MCF 10A (cell line): ENCODE results near the gene DHX15. TPM values are rescaled to one million over a fixed set of nuclear protein-coding genes. Genes with fewer than 3 reads are reported as not detected.

Experiments
- BruUV-seq: library from RNA; stranded (reverse); fragments of 400-500 nt; replicated peaks from 2 replicates; lab custom pipeline; 2021; lab: Mats Ljungman, UMichigan
- CTCF ChIA-PET: fragments of 300-600 bp; sonication (Branson Sonifier 250); formaldehyde crosslinking; extraction: SDS; loops from one replicate; lab custom pipeline; 2021; ENCODE audit warnings: antibody characterized with exemption, inconsistent platforms; lab: Yijun Ruan, JAX
- POLR2A ChIA-PET: fragments of 300-600, 350-650 bp; sonication (Branson Sonifier 250); formaldehyde crosslinking; extraction: SDS; loops from one replicate; lab custom pipeline; 2020; ENCODE audit warnings: antibody characterized with exemption, inconsistent platforms; lab: Yijun Ruan, JAX
- DNase-seq: peaks from one replicate; pipeline ENCODE4 v3.0.0-alpha.2; 2018; ENCODE audit not compliant: unreplicated experiment
- H3K27ac Mint-ChIP-seq: one replicate; pipeline ENCODE4 v1.8.0; 2022; ENCODE audit warnings: mild to moderate bottlenecking, low read depth, mixed read lengths; ENCODE audit not compliant: unreplicated experiment
- H3K27me3 Mint-ChIP-seq: one replicate; pipeline ENCODE4 v1.8.0; 2022; ENCODE audit warnings: mixed read lengths; ENCODE audit not compliant: insufficient read depth, unreplicated experiment
- H3K36me3 Mint-ChIP-seq: one replicate; pipeline ENCODE4 v1.8.0; 2022; ENCODE audit warnings: mild to moderate bottlenecking, moderate library complexity, mixed read lengths; ENCODE audit not compliant: insufficient read depth, unreplicated experiment
- H3K4me1 Mint-ChIP-seq: one replicate; pipeline ENCODE4 v1.8.0; 2022; ENCODE audit warnings: mixed read lengths; ENCODE audit not compliant: insufficient read depth, unreplicated experiment
- H3K4me3 Mint-ChIP-seq: one replicate; pipeline ENCODE4 v1.8.0; 2022; ENCODE audit warnings: mild to moderate bottlenecking, moderate library complexity, mixed read lengths; ENCODE audit not compliant: unreplicated experiment
- H3K9me3 Mint-ChIP-seq: one replicate; pipeline ENCODE4 v1.8.0; 2022; ENCODE audit warnings: mixed read lengths; ENCODE audit not compliant: unreplicated experiment
- intact Hi-C: fragments of 100-400 bp; cut with micrococcal nuclease; formaldehyde crosslinking; loops from 2 replicates; pipeline ENCODE4 v1.14.1; 2022
- total RNA-seq: library from RNA; stranded (reverse); gene quantifications from 2 replicates; pipeline ENCODE4 v1.2.3, GENCODE V29; 2022
- TF ChIP-seq, protein P1 (sequence below): fragments of 200-600 bp; IDR thresholded peaks from one replicate; pipeline ENCODE4 v1.8.0; 2022; ENCODE audit warnings: antibody characterized with exemption, mild to moderate bottlenecking; ENCODE audit not compliant: unreplicated experiment

The DHX15 gene
- total RNA-seq, 1 experiment from 2014 or later: 125 TPM

- H3K4me3 Mint-ChIP-seq: no peak overlapping the region
- BruUV-seq: no TSS peak
- intact Hi-C loops: no loop called here
- no peaks in the 10 kb centered on the region for H3K27me3 Mint-ChIP-seq
- DNase-seq: no peak
- peaks cover 7% of the 10 kb centered on the region for H3K4me1 Mint-ChIP-seq
- peaks cover 52% of the 10 kb centered on the region for H3K36me3 Mint-ChIP-seq
- no peaks in the 10 kb centered on the region for H3K9me3 Mint-ChIP-seq
- POLR2A ChIA-PET: no interaction called here
- TF ChIP-seq, protein P1, sequence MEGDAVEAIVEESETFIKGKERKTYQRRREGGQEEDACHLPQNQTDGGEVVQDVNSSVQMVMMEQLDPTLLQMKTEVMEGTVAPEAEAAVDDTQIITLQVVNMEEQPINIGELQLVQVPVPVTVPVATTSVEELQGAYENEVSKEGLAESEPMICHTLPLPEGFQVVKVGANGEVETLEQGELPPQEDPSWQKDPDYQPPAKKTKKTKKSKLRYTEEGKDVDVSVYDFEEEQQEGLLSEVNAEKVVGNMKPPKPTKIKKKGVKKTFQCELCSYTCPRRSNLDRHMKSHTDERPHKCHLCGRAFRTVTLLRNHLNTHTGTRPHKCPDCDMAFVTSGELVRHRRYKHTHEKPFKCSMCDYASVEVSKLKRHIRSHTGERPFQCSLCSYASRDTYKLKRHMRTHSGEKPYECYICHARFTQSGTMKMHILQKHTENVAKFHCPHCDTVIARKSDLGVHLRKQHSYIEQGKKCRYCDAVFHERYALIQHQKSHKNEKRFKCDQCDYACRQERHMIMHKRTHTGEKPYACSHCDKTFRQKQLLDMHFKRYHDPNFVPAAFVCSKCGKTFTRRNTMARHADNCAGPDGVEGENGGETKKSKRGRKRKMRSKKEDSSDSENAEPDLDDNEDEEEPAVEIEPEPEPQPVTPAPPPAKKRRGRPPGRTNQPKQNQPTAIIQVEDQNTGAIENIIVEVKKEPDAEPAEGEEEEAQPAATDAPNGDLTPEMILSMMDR: no peak
- no peak overlapping the region for H3K27ac Mint-ChIP-seq
- CTCF ChIA-PET: interaction anchor here (0.8 to 1.8 kb wide), 2 partner anchors 18 to 246 kb away, joined by 3 to 4 read pairs; no protein-coding TSS in a partner anchor
These were observed 36.4 kb downstream of the DHX15 start for GRCh38 chr4:24547979-24548378.

DNA sequence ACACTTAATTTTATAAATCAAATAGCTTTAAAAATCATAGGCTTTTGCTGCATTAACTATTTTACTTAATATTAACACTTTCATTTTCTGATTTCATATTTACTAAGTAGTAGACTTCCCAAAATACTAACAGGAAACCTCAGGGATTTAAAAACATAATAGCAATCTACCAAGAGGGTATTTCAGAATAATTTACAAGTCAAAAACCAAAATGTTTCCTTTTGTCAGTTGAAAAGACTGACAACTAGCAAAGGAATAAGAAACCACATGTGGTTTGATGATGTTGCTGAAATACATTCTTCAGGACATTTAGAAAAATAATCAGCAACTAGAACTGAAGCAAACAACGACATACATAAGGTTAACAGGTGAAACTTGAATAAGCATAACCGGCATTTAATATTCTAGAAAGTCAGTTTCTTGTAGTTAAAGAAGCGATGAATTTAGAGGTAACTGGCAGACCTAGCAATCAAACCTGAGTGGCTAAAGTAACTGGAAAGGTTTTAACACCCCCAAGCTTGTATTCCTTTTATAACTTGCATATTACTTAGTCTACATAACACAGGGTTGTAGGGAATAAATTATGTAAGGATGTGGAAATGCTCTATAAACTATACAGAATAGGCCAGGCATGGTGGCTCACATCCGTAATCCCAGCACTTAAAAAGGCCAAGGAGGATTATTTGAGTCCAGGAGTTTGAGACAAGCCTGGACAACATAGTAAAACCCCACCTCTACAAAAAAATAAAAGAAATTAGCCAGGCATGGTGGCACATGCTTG is 40.0 kb downstream of the DHX15 start:
- DNase-seq: no peak
- Mint-ChIP-seq H3K4me3 (no peak overlapping the region), H3K9me3 (no peaks in the 10 kb centered on the region), H3K4me1 (peaks cover 11% of the 10 kb centered on the region), H3K27ac (peak overlapping the region; percentile 35), H3K36me3 (peaks cover 60% of the 10 kb centered on the region), H3K27me3 (no peaks in the 10 kb centered on the region)
- POLR2A ChIA-PET: interaction anchor here (0.5 to 1.5 kb wide), 3 partner anchors 8 to 768 kb away, joined by 3 to 6 read pairs (median 3); partner anchors contain the start of gene ZCCHC4
- intact Hi-C loops: no loop called here
- CTCF ChIA-PET: interaction anchor here (0.6 to 1.1 kb wide), 4 partner anchors 16 to 1498 kb away, joined by 3 to 5 read pairs (median 4); no protein-coding TSS in a partner anchor
- no TSS peak for BruUV-seq
- TF ChIP-seq, protein P1: no peak

GRCh38 chr4:24537025-24537424 is 47.3 kb downstream of the DHX15 start:
- no peaks in the 10 kb centered on the region for H3K27me3 Mint-ChIP-seq
- no peak overlapping the region for H3K27ac Mint-ChIP-seq
- ChIA-PET CTCF (interaction anchor here (0.6 to 1.2 kb wide), 2 partner anchors 15 to 49 kb away, joined by 3 read pairs; no protein-coding TSS in a partner anchor), POLR2A (interaction anchor here (0.5 kb wide), 1 partner anchor 9 kb away, joined by 4 read pairs; no protein-coding TSS in a partner anchor)
- TF ChIP-seq, protein P1: no peak
- no peaks in the 10 kb centered on the region for H3K9me3 Mint-ChIP-seq
- H3K4me1 Mint-ChIP-seq: peaks cover 13% of the 10 kb centered on the region
- intact Hi-C loops: no loop called here
- DNase-seq: no peak
- H3K4me3 Mint-ChIP-seq: no peak overlapping the region
- H3K36me3 Mint-ChIP-seq: peaks cover 84% of the 10 kb centered on the region
- BruUV-seq: no TSS peak

GRCh38 chr4:24535399-24535798 is 49.0 kb downstream of the DHX15 start:
- POLR2A ChIA-PET: interaction anchor here (1.2 to 1.8 kb wide), 2 partner anchors 49 kb away, joined by 4 to 5 read pairs; partner anchors contain the start of gene DHX15
- CTCF ChIA-PET: interaction anchor here (0.7 kb wide), 1 partner anchor 851 kb away, joined by 3 read pairs; no protein-coding TSS in a partner anchor
- Mint-ChIP-seq H3K4me1 (peaks cover 10% of the 10 kb centered on the region), H3K27ac (no peak overlapping the region), H3K27me3 (no peaks in the 10 kb centered on the region), H3K9me3 (no peaks in the 10 kb centered on the region), H3K36me3 (peaks cover 81% of the 10 kb centered on the region), H3K4me3 (no peak overlapping the region)
- intact Hi-C loops: no loop called here
- no TSS peak for BruUV-seq
- DNase-seq: no peak
- TF ChIP-seq, protein P1: no peak
